G401.6 (cell line): ENCODE measurements around the gene CYSRT1.

Experiments used
- FAIRE-seq: peaks from 2 replicates; lab custom pipeline; 2012; peaks lifted over from hg19 to GRCh38; lab: Jason Lieb, UNC

Gene CYSRT1

GRCh38 chr9:137212520-137212919 lies 12.5 kb upstream of the CYSRT1 start:
- FAIRE-seq, result no peak

- FAIRE-seq, result no peak
Observed at GRCh38 chr9:137213160-137214060, 11.6 kb upstream of the CYSRT1 start.

GRCh38 chr9:137214620-137215019 lies 10.4 kb upstream of the CYSRT1 start:
- FAIRE-seq, result no peak

- FAIRE-seq, result no peak
Observed at GRCh38 chr9:137215196-137215986, 9.6 kb upstream of the CYSRT1 start.

GRCh38 chr9:137216188-137216965 lies 8.6 kb upstream of the CYSRT1 start:
- FAIRE-seq, result no peak

- FAIRE-seq, result peak; percentile 87
Observed at GRCh38 chr9:137217276-137218211, 7.4 kb upstream of the CYSRT1 start.

- FAIRE-seq, result no peak
Observed at GRCh38 chr9:137218212-137218753, 6.7 kb upstream of the CYSRT1 start.

GRCh38 chr9:137218754-137219271 lies 6.2 kb upstream of the CYSRT1 start:
- no peak for FAIRE-seq

- no peak for FAIRE-seq
Observed at GRCh38 chr9:137219757-137220316, 5.1 kb upstream of the CYSRT1 start.

GRCh38 chr9:137220317-137221094 lies 4.5 kb upstream of the CYSRT1 start:
- no peak for FAIRE-seq

GRCh38 chr9:137221095-137221505 lies 3.9 kb upstream of the CYSRT1 start:
- FAIRE-seq, result no peak

GRCh38 chr9:137221506-137222111 lies 3.4 kb upstream of the CYSRT1 start:
- no peak for FAIRE-seq

- FAIRE-seq, result no peak
Observed at GRCh38 chr9:137222190-137223077, 2.5 kb upstream of the CYSRT1 start, which contains the start of gene RNF208. Gene RNF208, minus strand, starts transcription at chr9:137222240. Its CDS starts 1,028 bp downstream, at chr9:137221212.

GRCh38 chr9:137223078-137223970 lies 1.6 kb upstream of the CYSRT1 start:
- peak; percentile 97 for FAIRE-seq

GRCh38 chr9:137225699-137226331 lies 841 bp downstream of the CYSRT1 start:
- FAIRE-seq, result no peak

- no peak for FAIRE-seq
Observed at GRCh38 chr9:137226338-137227053, 1.5 kb downstream of the CYSRT1 start.
